Pancreas (tissue), 10 donors: ENCODE data around the gene SPECC1L. TPM values are rescaled to one million over a fixed set of nuclear protein-coding genes. Genes with fewer than 3 reads are reported as not detected.

Experiments
- ATAC-seq, 4 donors: fragments of 200-7000 bp; cut with Tn5 transposase; one replicate each; pipeline versions ENCODE4 v1.8.0 to v1.9.1; 2020; ENCODE audit warnings: mild to moderate bottlenecking in 4 of 4, moderate library complexity in 4 of 4
- DNase-seq, 6 donors: peaks; one replicate each; pipeline ENCODE4 v3.0.0-alpha.2; 2020
- FAIRE-seq: peaks from 2 replicates; lab custom pipeline; 2012; peaks lifted over from hg19 to GRCh38; lab: Jason Lieb, UNC
- H3K27ac ChIP-seq, 4 donors: fragments of 200-600 bp; sonication (generic); 1 replicate in 3 of 4; 2 replicates in 1 of 4; pipeline versions ENCODE4 v1.5.0 to v1.8.0; 2020
- H3K27me3 ChIP-seq, 4 donors: fragments of 200-600 bp; one replicate each; pipeline ENCODE4 v1.8.0; 2021
- H3K36me3 ChIP-seq, 3 donors: fragments of 200-600 bp; sonication (generic) in 1 of 3; one replicate each; pipeline versions ENCODE4 v1.5.0 to v1.8.0; 2020 to 2021
- H3K4me1 ChIP-seq, 3 donors: fragments of 200-600 bp; one replicate each; pipeline ENCODE4 v1.8.0; 2021
- H3K4me3 ChIP-seq, 4 donors: fragments of 200-600 bp; sonication (generic) in 2 of 4; one replicate each; pipeline versions ENCODE4 v1.5.0 to v1.8.0; 2020 to 2021
- H3K9me3 ChIP-seq, 4 donors: fragments of 200-600 bp; one replicate each; pipeline ENCODE4 v1.8.0; 2021
- WGBS, 2 donors: extraction: QIAGEN DNeasy Blood & Tissue Kit; methylation state at CpG; one replicate each; pipeline ENCODE4 v1.1.7; 2013; 5-methylcytosine and 5-hydroxymethylcytosine counted together
- intact Hi-C, 3 donors: fragments of 100-400 bp; cut with DNase I; formaldehyde crosslinking; loops; one replicate each; pipeline versions ENCODE4 v1.11.1 to v1.14.2; 2022
- polyA plus RNA-seq, 2 donors: library from polyadenylated mRNA; stranded (reverse); fragments of 200-250 nt; gene quantifications; one replicate each; pipeline ENCODE4 v1.2.3, GENCODE V29; 2013
- total RNA-seq, 6 donors: library from RNA; stranded (reverse); fragmentation: NEBNext Ultra II Directional in 4 of 6; extraction: Animal tissue kit (Norgen Biotek cat#: 25700) in 4 of 6; gene quantifications; one replicate each; pipeline versions ENCODE4 v1.2.1 to v1.2.4, GENCODE V29; 2021 to 2023
- TF ChIP-seq, protein P1 (sequence below), 4 donors: fragments of 200-600 bp; sonication (generic) in 3 of 4; IDR thresholded peaks; one replicate each; pipeline versions ENCODE4 v1.5.0 to v1.8.0; 2021; ENCODE audit warnings: antibody characterized with exemption in 4 of 4
- donor health status: healthy with polysubstance abuse.
- donor health status: DM: no; HTN: no; CAD: no; lungs with moderate emphysema.
- donor health status: DM: no; HTN: no; CAD: no.
- donor health status: control.
- donor health status: control.
- donor health status: Bipolar disorder and iron deficiency.
- donor health status: DM: yes; HTN: yes; CAD: no.
- donor health status: DM: no; HTN: no; CAD: no.
- donor health status: DM: no; HTN: no; CAD: no.
- donor health status: DM: yes; HTN: yes; CAD: no.

Gene SPECC1L
- total and polyA plus RNA-seq, 8 donors, result 8.6 to 36.3 (median 26.5) TPM

DNA sequence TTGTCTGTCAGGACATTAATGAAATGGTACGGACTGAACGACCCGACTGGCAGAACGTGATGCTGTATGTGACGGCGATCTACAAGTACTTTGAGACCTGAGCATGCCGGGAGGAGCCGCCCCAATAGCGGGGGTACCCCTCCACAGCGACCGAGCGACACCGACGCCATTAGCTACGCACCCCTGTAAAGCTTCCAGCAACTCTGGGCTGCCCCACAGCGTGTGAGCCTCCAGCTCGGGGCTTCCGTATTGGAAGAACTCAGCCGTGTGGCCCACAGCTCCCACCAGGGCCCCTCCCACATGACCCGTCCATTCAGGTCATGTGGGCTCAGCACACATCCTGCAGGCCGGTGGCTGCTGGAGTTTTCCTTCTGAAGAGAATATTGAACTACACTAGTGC lies 143.9 kb downstream of the SPECC1L start:
- Histone ChIP-seq H3K27ac (no peak overlapping the region), H3K36me3 (peaks cover 0 to 13% (median 8%) of the 10 kb centered on the region in 3 donors)
- ATAC-seq, result no peak

DNA sequence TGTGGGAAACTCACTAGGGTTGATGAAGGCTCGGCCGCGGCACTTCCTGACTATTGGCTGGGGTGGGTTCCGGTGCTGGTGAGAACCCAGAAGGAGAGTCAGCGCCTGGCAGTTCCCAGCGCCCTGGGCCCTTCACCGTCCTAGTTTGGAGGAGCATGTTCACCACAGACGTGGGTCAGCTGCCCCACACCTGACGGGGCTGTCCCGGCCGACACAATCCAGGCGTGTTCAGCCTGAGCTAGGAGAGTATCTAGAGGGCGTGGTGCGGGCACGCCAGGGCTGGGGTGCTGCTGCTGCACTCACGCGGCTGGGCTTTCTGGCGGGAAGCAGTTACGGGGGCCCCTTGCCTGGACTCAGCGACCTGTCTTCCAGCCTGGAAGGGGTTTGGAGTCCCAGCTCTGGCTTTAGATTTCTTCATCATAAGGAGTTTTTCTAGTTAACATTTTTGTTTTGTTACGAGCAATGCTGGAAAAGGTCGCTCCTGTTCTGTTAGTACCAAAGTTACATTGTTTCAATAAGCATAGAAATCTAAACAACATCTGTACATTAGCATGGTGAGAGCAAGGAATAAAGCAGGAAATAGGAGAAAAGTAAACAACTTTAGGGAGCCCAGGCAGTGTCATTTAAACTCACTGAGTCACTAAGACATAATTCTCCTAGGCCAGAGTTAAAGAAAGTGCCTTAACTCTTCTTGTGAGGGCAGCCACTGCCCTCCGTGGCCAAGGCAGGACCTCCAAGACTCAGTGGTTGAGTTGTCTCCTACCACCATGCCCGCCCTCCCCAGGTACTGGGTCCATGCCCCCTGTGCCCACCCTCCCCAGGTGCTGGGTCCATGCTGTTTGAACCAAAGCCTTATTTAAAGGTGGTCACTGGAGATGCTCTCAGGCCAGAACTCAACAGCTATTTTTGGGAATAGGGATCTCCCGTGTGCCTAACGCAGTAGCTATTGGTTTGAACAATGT lies 144.6 kb downstream of the SPECC1L start:
- no peaks in the 10 kb centered on the region for H3K27me3 ChIP-seq
- intact Hi-C loops, result no loop called here
- DNase-seq (peak in 2 of 6 donors; percentile 51 to 54), FAIRE-seq (no peak), ATAC-seq (no peak)
- H3K4me3 ChIP-seq, result no peak overlapping the region
- H3K4me1 ChIP-seq, result no peaks in the 10 kb centered on the region
- peaks cover 0 to 13% (median 8%) of the 10 kb centered on the region in 3 donors for H3K36me3 ChIP-seq
- no peak overlapping the region for H3K27ac ChIP-seq
- 90 to 92% methylated on average over 26 of the region's 26 CpGs for WGBS, 2 donors
- TF ChIP-seq, protein P1, sequence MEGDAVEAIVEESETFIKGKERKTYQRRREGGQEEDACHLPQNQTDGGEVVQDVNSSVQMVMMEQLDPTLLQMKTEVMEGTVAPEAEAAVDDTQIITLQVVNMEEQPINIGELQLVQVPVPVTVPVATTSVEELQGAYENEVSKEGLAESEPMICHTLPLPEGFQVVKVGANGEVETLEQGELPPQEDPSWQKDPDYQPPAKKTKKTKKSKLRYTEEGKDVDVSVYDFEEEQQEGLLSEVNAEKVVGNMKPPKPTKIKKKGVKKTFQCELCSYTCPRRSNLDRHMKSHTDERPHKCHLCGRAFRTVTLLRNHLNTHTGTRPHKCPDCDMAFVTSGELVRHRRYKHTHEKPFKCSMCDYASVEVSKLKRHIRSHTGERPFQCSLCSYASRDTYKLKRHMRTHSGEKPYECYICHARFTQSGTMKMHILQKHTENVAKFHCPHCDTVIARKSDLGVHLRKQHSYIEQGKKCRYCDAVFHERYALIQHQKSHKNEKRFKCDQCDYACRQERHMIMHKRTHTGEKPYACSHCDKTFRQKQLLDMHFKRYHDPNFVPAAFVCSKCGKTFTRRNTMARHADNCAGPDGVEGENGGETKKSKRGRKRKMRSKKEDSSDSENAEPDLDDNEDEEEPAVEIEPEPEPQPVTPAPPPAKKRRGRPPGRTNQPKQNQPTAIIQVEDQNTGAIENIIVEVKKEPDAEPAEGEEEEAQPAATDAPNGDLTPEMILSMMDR (IDR thresholded peaks at IDR 0.05), result no peak
- H3K9me3 ChIP-seq, result no peaks in the 10 kb centered on the region

More for the DNA sequence above, 143.9 kb downstream of the SPECC1L start:
- peak in 2 of 6 donors; percentile 6 to 50 for DNase-seq
- H3K27me3 ChIP-seq, result no peaks in the 10 kb centered on the region
- no peaks in the 10 kb centered on the region for H3K9me3 ChIP-seq
- intact Hi-C loops, result no loop called here
- TF ChIP-seq, protein P1 (IDR thresholded peaks at IDR 0.05), result no peak
- no peak for FAIRE-seq
- H3K4me1 ChIP-seq, result no peaks in the 10 kb centered on the region
- no peak overlapping the region for H3K4me3 ChIP-seq
- 85 to 87% methylated on average over 21 of the region's 21 CpGs for WGBS, 2 donors

DNA sequence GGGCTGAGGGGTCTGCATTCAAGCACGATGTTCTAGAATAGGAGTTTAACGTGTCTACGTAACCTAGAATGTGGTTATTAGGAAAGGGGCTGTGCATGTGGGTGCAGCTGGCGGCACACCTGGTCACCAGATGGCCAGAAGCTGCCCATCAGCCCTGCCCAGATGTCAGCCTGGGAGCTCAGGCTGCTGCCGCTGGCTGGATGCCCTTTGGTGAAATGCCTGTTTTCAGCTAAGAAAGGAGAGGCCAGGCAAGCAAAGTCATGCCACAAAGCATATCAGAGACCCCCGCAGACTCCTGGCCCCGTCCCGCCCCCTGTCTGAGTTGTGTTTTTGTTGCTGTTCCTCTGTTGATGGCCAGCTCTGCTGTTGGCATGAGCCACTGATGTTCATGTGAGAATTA lies 145.5 kb downstream of the SPECC1L start:
- Histone ChIP-seq H3K36me3 (peaks cover 0 to 13% (median 8%) of the 10 kb centered on the region in 3 donors), H3K9me3 (no peaks in the 10 kb centered on the region), H3K4me1 (no peaks in the 10 kb centered on the region), H3K4me3 (no peak overlapping the region), H3K27ac (no peak overlapping the region), H3K27me3 (no peaks in the 10 kb centered on the region)
- TF ChIP-seq, protein P1 (IDR thresholded peaks at IDR 0.05), result no peak
- intact Hi-C loops, result no loop called here
- WGBS, 2 donors, result 95 to 98% methylated on average over 8 of the region's 8 CpGs
- ATAC-seq (no peak), FAIRE-seq (no peak), DNase-seq (peak in 3 of 6 donors; percentile 5 to 41 (median 20))

DNA sequence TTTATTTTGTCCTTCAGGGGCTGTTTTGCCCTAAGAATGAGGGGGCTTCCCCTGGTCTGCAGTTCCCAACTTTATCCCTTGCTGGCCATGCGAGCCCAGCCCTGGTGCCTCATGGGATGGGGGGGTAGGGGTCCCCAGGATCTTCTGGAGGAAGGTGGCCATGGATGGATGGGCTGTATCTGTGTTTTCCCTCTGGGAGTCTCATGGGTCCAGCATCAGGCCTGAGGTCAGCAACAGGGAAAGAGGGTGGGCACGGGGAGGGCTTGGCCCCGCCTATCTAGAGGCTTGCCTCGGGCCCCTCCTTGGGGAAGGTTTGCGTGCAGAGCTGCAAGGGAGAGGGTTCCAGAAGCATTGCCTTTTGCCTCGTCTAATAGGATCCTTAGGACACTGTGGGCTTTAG lies 146.0 kb downstream of the SPECC1L start:
- WGBS, 2 donors, result 83 to 86% methylated on average over 6 of the region's 6 CpGs
- ATAC-seq (no peak), DNase-seq (peak in 2 of 6 donors; percentile 4 to 20), FAIRE-seq (no peak)
- no peaks in the 10 kb centered on the region for H3K9me3 ChIP-seq
- H3K27me3 ChIP-seq, result no peaks in the 10 kb centered on the region
- no peak overlapping the region for H3K4me3 ChIP-seq
- TF ChIP-seq, protein P1 (IDR thresholded peaks at IDR 0.05), result no peak
- intact Hi-C loops, result no loop called here
- H3K4me1 ChIP-seq, result no peaks in the 10 kb centered on the region
- H3K36me3 ChIP-seq, result peaks cover 0 to 11% (median 8%) of the 10 kb centered on the region in 3 donors
- no peak overlapping the region for H3K27ac ChIP-seq
